Fibroblast of villous mesenchyme (primary cell): Measurements from ENCODE around the gene BDP1. TPM values are rescaled to one million over a fixed set of nuclear protein-coding genes. Genes with fewer than 3 reads are reported as not detected.
"Not testable (repeated sequence)": the region's sequence is repeated elsewhere in the genome, so short reads cannot be mapped to it uniquely, and the experiment has no call there.

Source experiments
- DNase-seq: peaks from one replicate; pipeline ENCODE4 v3.0.0-alpha.2; 2010; ENCODE audit warnings: low read depth
- H3K4me3 ChIP-seq: 2 replicates; pipeline ENCODE4 v1.5.1; 2011; ENCODE audit warnings: low read depth, mild to moderate bottlenecking, low read length
- CTCF ChIP-seq: IDR thresholded peaks from 2 replicates; pipeline ENCODE4 v1.5.1; 2012; ENCODE audit warnings: low read depth, mild to moderate bottlenecking, low read length; ENCODE audit not compliant: insufficient read depth
- total RNA-seq: library from RNA; depleted of rRNA; stranded (reverse); fragments of >200 nt; gene quantifications from 2 replicates; pipeline ENCODE4 v1.2.3, GENCODE V29; 2012

BDP1 gene
- total RNA-seq, 1 donor, result 28.5 TPM

- TF ChIP-seq CTCF, result no peak
- DNase-seq, result no peak
Measured at GRCh38 chr5:71503536-71503935, 48.1 kb downstream of the BDP1 start.

GRCh38 chr5:71522151-71522550 is 66.7 kb downstream of the BDP1 start:
- H3K4me3 ChIP-seq, result no peak overlapping the region
- DNase-seq, result no peak
- no peak for TF ChIP-seq CTCF

More at GRCh38 chr5:71503536-71503935, 48.1 kb downstream of the BDP1 start:
- H3K4me3 ChIP-seq, result no peak overlapping the region

- DNase-seq, H3K4me3 ChIP-seq: not testable (repeated sequence)
Measured at GRCh38 chr5:71525611-71526010, 70.2 kb downstream of the BDP1 start.

GRCh38 chr5:71528206-71528605 is 72.8 kb downstream of the BDP1 start:
- DNase-seq, result peak; percentile 25
- TF ChIP-seq CTCF, result no peak
- H3K4me3 ChIP-seq, result no peak overlapping the region

GRCh38 chr5:71529682-71530081 is 74.2 kb downstream of the BDP1 start:
- no peak for TF ChIP-seq CTCF
- no peak for DNase-seq
- H3K4me3 ChIP-seq, result no peak overlapping the region

GRCh38 chr5:71533142-71533541 is 77.7 kb downstream of the BDP1 start:
- H3K4me3 ChIP-seq, result no peak overlapping the region
- no peak for TF ChIP-seq CTCF
- DNase-seq, result peak; percentile 30

GRCh38 chr5:71533615-71534014 is 78.2 kb downstream of the BDP1 start:
- DNase-seq, result peak; percentile 52
- no peak for TF ChIP-seq CTCF
- H3K4me3 ChIP-seq, result no peak overlapping the region
